Caco-2 (cell line): ENCODE measurements around the gene GJD3. TPM values are rescaled to one million over a fixed set of nuclear protein-coding genes. Genes with fewer than 3 reads are reported as not detected.

Source experiments
- BruUV-seq: library from RNA; stranded (reverse); fragments of 400-500 nt; replicated peaks from 2 replicates; lab custom pipeline; 2021; lab: Mats Ljungman, UMichigan
- CTCF ChIA-PET: fragments of 300-600 bp; sonication (Branson Sonifier 250); formaldehyde crosslinking; loops from one replicate; lab custom pipeline; 2022; ENCODE audit warnings: antibody characterized with exemption; lab: Charles Lee
- POLR2A ChIA-PET: fragments of 300-600 bp; sonication (Branson Sonifier 250); formaldehyde crosslinking; loops from one replicate; lab custom pipeline; 2022; ENCODE audit warnings: antibody characterized with exemption; lab: Charles Lee
- DNase-seq, 2 experiments: peaks; one replicate each; pipeline versions ENCODE4 v3.0.0 to v3.0.0-alpha.2; 2020 to 2022
- H3K27me3 ChIP-seq: replicated peaks from 2 replicates; pipeline ENCODE4 v1.6.0; 2011; ENCODE audit warnings: low read length; ENCODE audit not compliant: control insufficient read depth, insufficient read depth
- H3K36me3 ChIP-seq: 2 replicates; pipeline ENCODE4 v1.5.1; 2011; ENCODE audit warnings: low read length; ENCODE audit not compliant: control insufficient read depth, insufficient read depth
- H3K4me1 ChIP-seq: fragments of 250-450 bp; sonication (Bioruptor Pico); 2 replicates; pipeline ENCODE4 v1.5.1; 2020; ENCODE audit warnings: mild to moderate bottlenecking
- H3K4me3 ChIP-seq: 2 replicates; pipeline ENCODE4 v1.5.1; 2011; ENCODE audit warnings: low read depth, mild to moderate bottlenecking, control low read depth, low read length
- H3K9me3 ChIP-seq: fragments of 250-450 bp; sonication (Bioruptor Pico); 2 replicates; pipeline ENCODE4 v1.5.1; 2020; ENCODE audit warnings: mild to moderate bottlenecking, moderate library complexity
- H3K27ac Mint-ChIP-seq: one replicate; pipeline ENCODE4 v1.8.0; 2022; ENCODE audit warnings: mixed read lengths; ENCODE audit not compliant: unreplicated experiment
- H3K27me3 Mint-ChIP-seq: one replicate; pipeline ENCODE4 v1.8.0; 2022; ENCODE audit warnings: mixed read lengths; ENCODE audit not compliant: insufficient read depth, unreplicated experiment
- H3K36me3 Mint-ChIP-seq: one replicate; pipeline ENCODE4 v1.8.0; 2022; ENCODE audit warnings: mild to moderate bottlenecking, mixed read lengths; ENCODE audit not compliant: insufficient read depth, unreplicated experiment
- H3K4me1 Mint-ChIP-seq: one replicate; pipeline ENCODE4 v1.8.0; 2022; ENCODE audit warnings: low read depth, mixed read lengths; ENCODE audit not compliant: unreplicated experiment
- H3K4me3 Mint-ChIP-seq: one replicate; pipeline ENCODE4 v1.8.0; 2022; ENCODE audit warnings: mild to moderate bottlenecking, moderate library complexity, mixed read lengths; ENCODE audit not compliant: unreplicated experiment
- H3K9me3 Mint-ChIP-seq: one replicate; pipeline ENCODE4 v1.8.0; 2022; ENCODE audit warnings: mixed read lengths; ENCODE audit not compliant: unreplicated experiment
- intact Hi-C: fragments of 100-400 bp; cut with micrococcal nuclease; formaldehyde crosslinking; loops from one replicate; pipeline ENCODE4 v1.10.0; 2022; ENCODE audit not compliant: unreplicated experiment
- total RNA-seq: library from RNA; stranded (reverse); gene quantifications from 2 replicates; pipeline ENCODE4 v1.2.3, GENCODE V29; 2022
- TF ChIP-seq, protein P1 (sequence below), 2 experiments: fragments of 200-600 bp in 1 of 2; IDR thresholded peaks; 1 replicate in 1 of 2; 2 replicates in 1 of 2; pipeline versions ENCODE4 v1.5.1 to v1.8.0; 2011 to 2022; ENCODE audit warnings: antibody characterized with exemption in 1 of 2, control low read depth in 1 of 2, inconsistent platforms in 1 of 2, low read depth in 1 of 2, low read length in 1 of 2, mild to moderate bottlenecking in 1 of 2, moderate library complexity in 1 of 2; ENCODE audit not compliant: insufficient read depth in 1 of 2, severe bottlenecking in 1 of 2, unreplicated experiment in 1 of 2

The GJD3 gene
- total RNA-seq, 1 experiment from 2014 or later: not detected

DNA sequence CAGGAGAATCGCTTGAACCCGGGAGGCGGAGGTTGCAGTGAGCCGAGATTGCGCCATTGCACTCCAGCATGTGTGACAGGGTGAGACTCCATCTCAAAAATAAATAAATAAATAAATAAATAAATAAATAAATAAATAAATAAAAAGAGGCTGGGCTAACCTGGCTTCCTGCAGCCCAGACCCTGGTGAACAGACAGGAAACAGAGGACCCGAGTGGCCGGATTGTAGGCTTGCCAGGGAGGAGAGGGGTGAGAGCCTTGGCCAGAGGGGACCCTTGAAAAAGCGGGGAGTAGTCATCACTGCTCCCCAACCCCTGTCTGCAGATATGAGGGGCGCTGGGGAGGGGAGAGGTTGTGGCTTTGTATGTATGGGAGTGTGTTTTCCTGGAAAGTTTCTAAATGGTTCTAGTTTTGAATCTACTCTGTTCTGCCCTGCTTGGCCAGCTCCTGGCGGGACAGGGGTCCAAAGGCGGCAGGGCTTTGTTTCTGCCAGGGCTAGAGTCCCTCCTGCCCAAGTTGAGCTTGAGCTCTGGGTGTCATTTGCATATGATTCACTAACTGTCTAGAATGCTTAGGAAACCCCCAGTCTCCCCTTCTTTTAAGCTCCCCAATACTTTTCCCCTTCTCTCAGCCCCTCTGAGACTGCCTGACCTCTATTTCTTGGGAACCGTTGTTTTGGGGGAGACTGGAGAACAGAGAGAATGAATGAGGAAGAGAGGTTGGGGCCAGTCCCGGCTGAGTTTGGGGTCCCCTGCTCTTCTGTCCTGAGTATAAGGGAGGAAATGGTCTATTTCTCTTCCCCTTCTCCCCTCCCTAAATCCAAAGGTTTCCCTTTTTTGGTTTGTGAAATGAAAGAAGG lies 39.2 kb downstream of the GJD3 start:
- no peak overlapping the region for H3K4me3 ChIP-seq
- H3K9me3 ChIP-seq: no peaks in the 10 kb centered on the region
- ChIA-PET POLR2A (interaction anchor here (0.7 kb wide), 1 partner anchor 20 kb away, joined by 3 read pairs; no protein-coding TSS in a partner anchor), CTCF (interaction anchor here (3.5 kb wide), 1 partner anchor 8 kb away, joined by 14 read pairs; no protein-coding TSS in a partner anchor)
- H3K27me3 ChIP-seq: no peaks in the 10 kb centered on the region
- DNase-seq: no peak
- peaks cover 17% of the 10 kb centered on the region for H3K4me1 ChIP-seq
- TF ChIP-seq, protein P1, sequence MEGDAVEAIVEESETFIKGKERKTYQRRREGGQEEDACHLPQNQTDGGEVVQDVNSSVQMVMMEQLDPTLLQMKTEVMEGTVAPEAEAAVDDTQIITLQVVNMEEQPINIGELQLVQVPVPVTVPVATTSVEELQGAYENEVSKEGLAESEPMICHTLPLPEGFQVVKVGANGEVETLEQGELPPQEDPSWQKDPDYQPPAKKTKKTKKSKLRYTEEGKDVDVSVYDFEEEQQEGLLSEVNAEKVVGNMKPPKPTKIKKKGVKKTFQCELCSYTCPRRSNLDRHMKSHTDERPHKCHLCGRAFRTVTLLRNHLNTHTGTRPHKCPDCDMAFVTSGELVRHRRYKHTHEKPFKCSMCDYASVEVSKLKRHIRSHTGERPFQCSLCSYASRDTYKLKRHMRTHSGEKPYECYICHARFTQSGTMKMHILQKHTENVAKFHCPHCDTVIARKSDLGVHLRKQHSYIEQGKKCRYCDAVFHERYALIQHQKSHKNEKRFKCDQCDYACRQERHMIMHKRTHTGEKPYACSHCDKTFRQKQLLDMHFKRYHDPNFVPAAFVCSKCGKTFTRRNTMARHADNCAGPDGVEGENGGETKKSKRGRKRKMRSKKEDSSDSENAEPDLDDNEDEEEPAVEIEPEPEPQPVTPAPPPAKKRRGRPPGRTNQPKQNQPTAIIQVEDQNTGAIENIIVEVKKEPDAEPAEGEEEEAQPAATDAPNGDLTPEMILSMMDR (IDR thresholded peaks at IDR 0.05; ENCODE audit: insufficient read depth in 1 of 2, low read depth in 1 of 2, low read length in 1 of 2, severe bottlenecking in 1 of 2, unreplicated experiment in 1 of 2): no peak
- intact Hi-C loops: no loop called here
- Mint-ChIP-seq H3K4me3 (no peak overlapping the region), H3K4me1 (peaks cover 15% of the 10 kb centered on the region), H3K9me3 (no peaks in the 10 kb centered on the region), H3K27me3 (no peaks in the 10 kb centered on the region), H3K27ac (no peak overlapping the region), H3K36me3 (no peaks in the 10 kb centered on the region)
- H3K36me3 ChIP-seq: no peaks in the 10 kb centered on the region; the same call in 1 of the 2 replicates
- BruUV-seq: no TSS peak

DNA sequence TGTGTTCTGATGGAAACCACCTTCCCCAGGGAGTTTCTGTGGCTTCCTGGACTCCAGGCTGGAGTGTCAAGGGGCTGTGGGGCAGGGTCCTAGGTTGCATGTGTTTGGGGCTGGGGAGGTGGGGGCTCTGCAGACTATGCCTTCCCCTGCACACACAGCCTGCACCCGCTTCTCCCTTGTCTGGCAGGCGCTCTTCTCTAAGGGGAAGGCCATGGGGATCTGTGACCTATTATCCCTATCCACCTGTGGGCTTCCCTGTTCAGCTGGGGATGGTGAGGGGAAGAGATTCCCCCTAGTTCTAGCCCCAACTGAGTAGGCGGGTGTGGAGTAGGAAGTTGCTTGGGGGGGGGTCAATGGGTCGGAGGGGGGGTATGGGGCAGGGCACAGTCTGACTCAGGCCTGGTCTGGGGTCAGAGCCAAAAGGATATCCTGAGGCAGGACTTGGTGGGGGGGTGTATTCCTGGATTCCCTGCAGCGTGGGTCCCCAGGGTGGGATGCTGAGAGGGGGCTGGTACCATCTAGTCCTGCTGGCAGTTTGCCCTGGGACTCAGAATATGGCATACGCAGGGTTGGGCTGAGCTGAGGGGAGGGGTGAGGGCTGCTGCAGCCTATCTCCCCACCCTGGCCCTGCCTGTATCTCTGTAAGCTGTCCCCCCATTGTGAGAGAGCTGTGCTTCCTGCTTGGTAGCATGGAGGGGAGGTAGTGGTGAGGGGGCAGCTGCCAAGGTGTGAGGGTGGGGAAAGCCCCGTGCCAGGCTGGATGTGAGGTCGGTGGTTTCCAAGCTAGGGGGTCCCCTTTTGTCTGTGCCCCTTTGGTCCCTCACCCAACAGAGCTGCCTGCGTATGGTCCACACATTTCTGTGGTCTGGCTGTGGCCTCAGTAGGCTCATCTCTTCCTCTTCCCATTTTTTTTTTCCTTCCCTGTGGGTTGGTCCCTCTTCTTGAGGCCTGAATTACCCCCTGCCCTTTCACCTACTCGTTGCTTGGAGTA lies 40.9 kb downstream of the GJD3 start:
- Histone ChIP-seq H3K4me3 (no peak overlapping the region), H3K9me3 (no peaks in the 10 kb centered on the region), H3K36me3 (no peaks in the 10 kb centered on the region), H3K4me1 (peaks cover 17% of the 10 kb centered on the region), H3K27me3 (no peaks in the 10 kb centered on the region)
- no TSS peak for BruUV-seq
- ChIA-PET POLR2A (no interaction called here), CTCF (no interaction called here)
- no peaks in the 10 kb centered on the region for H3K27me3 Mint-ChIP-seq
- H3K27ac Mint-ChIP-seq: no peak overlapping the region
- intact Hi-C loops: no loop called here
- peaks cover 18% of the 10 kb centered on the region for H3K4me1 Mint-ChIP-seq
- no peaks in the 10 kb centered on the region for H3K36me3 Mint-ChIP-seq
- no peaks in the 10 kb centered on the region for H3K9me3 Mint-ChIP-seq
- no peak overlapping the region for H3K4me3 Mint-ChIP-seq
- TF ChIP-seq, protein P1 (IDR thresholded peaks at IDR 0.05; ENCODE audit: insufficient read depth in 1 of 2, low read depth in 1 of 2, low read length in 1 of 2, severe bottlenecking in 1 of 2, unreplicated experiment in 1 of 2): no peak
- no peak for DNase-seq
